Gastroesophageal sphincter (tissue), 4 donors: ENCODE results near the gene PTPRN2. TPM values are rescaled to one million over a fixed set of nuclear protein-coding genes. Genes with fewer than 3 reads are reported as not detected.

Experiments
- ATAC-seq: fragments of 150-250 bp; one replicate; pipeline ENCODE4 v1.9.1; 2016; ENCODE audit warnings: mild to moderate bottlenecking, moderate library complexity
- H3K27ac ChIP-seq, 4 donors: fragments of 200-600 bp; sonication (generic) in 3 of 4; 1 replicate in 3 of 4; 2 replicates in 1 of 4; pipeline ENCODE4 v1.5.1; 2016 to 2019
- H3K27me3 ChIP-seq: fragments of 200-600 bp; sonication (generic); one replicate; pipeline ENCODE4 v1.5.1; 2019
- H3K36me3 ChIP-seq, 2 donors: fragments of 200-600 bp; sonication (generic); one replicate each; pipeline ENCODE4 v1.5.1; 2019; ENCODE audit warnings: control low read depth in 1 of 2
- H3K4me1 ChIP-seq, 3 donors: fragments of 200-600 bp; sonication (generic); 1 replicate in 2 of 3; 2 replicates in 1 of 3; pipeline ENCODE4 v1.5.1; 2016 to 2019; ENCODE audit warnings: control low read depth in 2 of 3
- H3K4me3 ChIP-seq, 2 donors: fragments of 200-600 bp; sonication (generic); one replicate each; pipeline ENCODE4 v1.5.1; 2019; ENCODE audit warnings: mild to moderate bottlenecking in 1 of 2, moderate library complexity in 1 of 2
- H3K9me3 ChIP-seq, 3 donors: fragments of 200-600 bp; sonication (generic); one replicate each; pipeline ENCODE4 v1.5.1; 2017 to 2019; ENCODE audit warnings: control low read depth in 2 of 3
- EP300 ChIP-seq: sonication (generic); formaldehyde crosslinking; IDR thresholded peaks from one replicate; pipeline ENCODE4 v1.6.1; 2017; ENCODE audit warnings: antibody characterized with exemption, mild to moderate bottlenecking
- POLR2A ChIP-seq, 2 donors: fragments of 450-650 bp; IDR thresholded peaks; one replicate each; pipeline ENCODE4 v1.6.1; 2017; ENCODE audit warnings: antibody characterized with exemption in 2 of 2, mild to moderate bottlenecking in 2 of 2, moderate library complexity in 1 of 2
- POLR2AphosphoS5 ChIP-seq: sonication (generic); formaldehyde crosslinking; IDR thresholded peaks from one replicate; pipeline ENCODE4 v1.6.1; 2017; ENCODE audit warnings: antibody characterized with exemption
- WGBS, 2 donors: methylation state at CpG; one replicate each; pipeline ENCODE4 v1.1.5; 2018; ENCODE audit warnings: low coverage in 1 of 2; 5-methylcytosine and 5-hydroxymethylcytosine counted together
- total RNA-seq, 4 donors: library from RNA; depleted of rRNA; stranded (reverse); fragments of >200 nt; gene quantifications; one replicate each; pipeline ENCODE4 v1.1.0, GENCODE V29; 2016
- TF ChIP-seq, protein P1 (sequence below), 4 experiments: fragments of 200-600 bp in 2 of 4; fragments of 450-650 bp in 2 of 4; sonication (generic) in 1 of 4; IDR thresholded peaks; one replicate each; pipeline ENCODE4 v1.5.1; 2017 to 2019; ENCODE audit warnings: antibody characterized with exemption in 4 of 4, mild to moderate bottlenecking in 2 of 4, moderate library complexity in 2 of 4

The PTPRN2 gene
- total RNA-seq, 4 donors from 2014 or later = 1.7 to 4.7 (median 3.3) TPM

DNA sequence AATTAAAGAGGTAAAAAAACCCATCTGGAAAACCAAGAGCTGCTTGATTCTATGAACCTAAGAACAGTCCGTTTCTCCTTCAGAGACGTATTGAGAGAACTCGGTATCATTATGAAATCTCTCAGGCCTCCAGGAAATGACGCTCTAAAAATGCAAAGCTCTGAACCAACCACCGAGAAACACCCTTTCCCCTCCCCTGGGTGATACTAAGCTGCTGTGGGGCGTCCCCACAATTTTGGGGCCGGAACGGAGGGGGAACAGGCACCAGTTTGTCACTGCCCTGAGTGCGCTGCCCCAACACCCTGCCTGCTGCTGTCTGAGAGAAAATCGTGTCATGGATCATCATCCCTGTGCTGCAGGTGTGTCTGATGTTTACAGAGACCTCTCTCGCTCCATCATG is 741.4 kb downstream of the PTPRN2 start:
- TF ChIP-seq, protein P1, sequence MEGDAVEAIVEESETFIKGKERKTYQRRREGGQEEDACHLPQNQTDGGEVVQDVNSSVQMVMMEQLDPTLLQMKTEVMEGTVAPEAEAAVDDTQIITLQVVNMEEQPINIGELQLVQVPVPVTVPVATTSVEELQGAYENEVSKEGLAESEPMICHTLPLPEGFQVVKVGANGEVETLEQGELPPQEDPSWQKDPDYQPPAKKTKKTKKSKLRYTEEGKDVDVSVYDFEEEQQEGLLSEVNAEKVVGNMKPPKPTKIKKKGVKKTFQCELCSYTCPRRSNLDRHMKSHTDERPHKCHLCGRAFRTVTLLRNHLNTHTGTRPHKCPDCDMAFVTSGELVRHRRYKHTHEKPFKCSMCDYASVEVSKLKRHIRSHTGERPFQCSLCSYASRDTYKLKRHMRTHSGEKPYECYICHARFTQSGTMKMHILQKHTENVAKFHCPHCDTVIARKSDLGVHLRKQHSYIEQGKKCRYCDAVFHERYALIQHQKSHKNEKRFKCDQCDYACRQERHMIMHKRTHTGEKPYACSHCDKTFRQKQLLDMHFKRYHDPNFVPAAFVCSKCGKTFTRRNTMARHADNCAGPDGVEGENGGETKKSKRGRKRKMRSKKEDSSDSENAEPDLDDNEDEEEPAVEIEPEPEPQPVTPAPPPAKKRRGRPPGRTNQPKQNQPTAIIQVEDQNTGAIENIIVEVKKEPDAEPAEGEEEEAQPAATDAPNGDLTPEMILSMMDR (IDR thresholded peaks at IDR 0.05) = no peak
- TF ChIP-seq POLR2AphosphoS5 (no peak), POLR2A (IDR thresholded peaks at IDR 0.05) (no peak), EP300 (no peak)
- Histone ChIP-seq H3K4me3 (no peak overlapping the region), H3K9me3 (no peaks in the 10 kb centered on the region), H3K36me3 (no peaks in the 10 kb centered on the region), H3K27ac (no peak overlapping the region), H3K27me3 (peaks cover 55% of the 10 kb centered on the region), H3K4me1 (peaks cover 0 to 1% (median 0%) of the 10 kb centered on the region in 3 donors)
- 60 to 71% methylated on average over 8 to 10 of the region's 11 CpGs for WGBS, 2 donors
- no peak for ATAC-seq

DNA sequence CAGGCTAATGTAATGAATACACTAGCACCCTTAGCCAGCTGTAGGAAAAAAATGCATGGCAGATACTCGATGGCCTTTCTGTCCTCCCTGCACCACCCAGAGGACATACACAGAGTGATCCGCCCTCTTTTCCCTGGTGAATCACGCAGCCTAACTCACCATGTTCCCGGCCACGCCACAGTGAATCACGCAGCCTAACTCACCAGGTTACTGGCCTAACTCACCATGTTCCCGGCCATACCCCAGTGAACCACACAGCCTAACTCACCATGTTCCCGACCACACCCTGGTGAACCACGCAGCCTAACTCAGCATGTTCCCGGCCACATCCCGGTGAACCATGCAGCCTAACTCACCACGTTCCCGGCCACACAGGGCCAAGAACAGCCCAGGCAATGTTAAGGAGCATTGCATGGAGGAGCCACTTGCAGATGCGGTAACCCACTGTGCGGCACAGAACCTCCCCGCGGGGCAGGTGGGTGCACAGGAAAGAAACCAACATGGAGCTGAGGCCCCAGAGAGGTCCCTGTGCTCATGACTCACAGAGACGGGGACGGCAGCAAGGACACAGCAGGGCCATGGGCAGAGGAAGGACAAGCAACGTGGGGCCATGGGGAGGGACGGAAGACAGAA is 742.3 kb downstream of the PTPRN2 start:
- ATAC-seq = no peak
- H3K36me3 ChIP-seq = no peaks in the 10 kb centered on the region
- no peaks in the 10 kb centered on the region for H3K9me3 ChIP-seq
- 93 to 100% methylated on average over 7 of the region's 21 CpGs for WGBS, 2 donors
- no peak for TF ChIP-seq POLR2AphosphoS5
- TF ChIP-seq EP300 = no peak
- TF ChIP-seq POLR2A (IDR thresholded peaks at IDR 0.05) = no peak
- TF ChIP-seq, protein P1 (IDR thresholded peaks at IDR 0.05) = no peak
- H3K4me3 ChIP-seq = no peak overlapping the region
- H3K27me3 ChIP-seq = peaks cover 64% of the 10 kb centered on the region
- H3K4me1 ChIP-seq = no peaks in the 10 kb centered on the region
- no peak overlapping the region for H3K27ac ChIP-seq

DNA sequence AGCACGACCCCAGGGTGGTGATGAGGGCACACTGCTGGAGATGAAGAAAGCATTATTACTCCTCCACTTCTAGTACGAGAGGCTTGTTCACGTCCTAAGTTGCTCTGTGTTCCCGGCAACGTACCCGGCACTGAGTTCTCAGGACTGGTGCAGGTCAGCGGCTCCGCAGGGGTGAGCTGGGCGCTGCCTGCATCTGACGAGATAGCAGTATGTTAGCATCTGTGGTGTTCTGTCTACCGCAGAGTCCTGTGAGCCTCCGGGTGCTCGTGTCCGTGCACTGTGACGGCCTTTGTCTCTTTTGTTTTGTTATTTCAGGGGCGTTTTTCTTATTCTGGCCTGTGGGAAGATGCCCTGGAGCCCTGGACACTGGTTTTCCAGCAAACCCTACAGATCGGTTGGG is 743.0 kb downstream of the PTPRN2 start:
- ATAC-seq = no peak
- WGBS, 2 donors = 88 to 89% methylated on average over 4 to 7 of the region's 17 CpGs

DNA sequence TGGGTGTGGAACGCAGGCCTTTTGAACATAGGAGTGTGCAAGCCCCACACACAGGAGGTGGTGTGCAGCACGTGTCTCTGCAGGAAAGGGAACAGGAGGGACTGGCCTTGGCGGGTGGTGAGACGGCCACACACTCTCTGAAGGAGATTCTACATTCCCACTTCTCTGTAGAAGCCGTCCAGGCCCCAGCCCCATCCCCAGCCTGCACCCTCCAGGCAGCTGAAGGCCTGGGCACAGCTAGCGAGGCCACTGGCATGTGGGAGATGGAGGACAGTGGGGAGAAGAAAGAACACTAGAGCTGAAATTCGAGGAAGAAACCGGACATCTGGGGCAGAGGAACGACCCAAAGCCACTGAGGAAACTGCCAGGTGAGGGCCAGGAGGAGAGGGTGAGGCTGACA is 743.5 kb downstream of the PTPRN2 start:
- 67 to 73% methylated on average over 1 to 5 of the region's 9 CpGs for WGBS, 2 donors
- Histone ChIP-seq H3K4me3 (no peak overlapping the region), H3K9me3 (no peaks in the 10 kb centered on the region), H3K36me3 (no peaks in the 10 kb centered on the region), H3K27me3 (peaks cover 67% of the 10 kb centered on the region), H3K4me1 (no peaks in the 10 kb centered on the region), H3K27ac (no peak overlapping the region)
- no peak for ATAC-seq
- TF ChIP-seq, protein P1 (IDR thresholded peaks at IDR 0.05) = no peak
- no peak for TF ChIP-seq EP300
- TF ChIP-seq POLR2A (IDR thresholded peaks at IDR 0.05) = no peak
- no peak for TF ChIP-seq POLR2AphosphoS5

More for the DNA sequence above, 743.0 kb downstream of the PTPRN2 start:
- peaks cover 67% of the 10 kb centered on the region for H3K27me3 ChIP-seq
- H3K27ac ChIP-seq = no peak overlapping the region
- TF ChIP-seq POLR2A (IDR thresholded peaks at IDR 0.05) (no peak), POLR2AphosphoS5 (no peak), EP300 (no peak)
- TF ChIP-seq, protein P1 (IDR thresholded peaks at IDR 0.05) = no peak
- no peaks in the 10 kb centered on the region for H3K36me3 ChIP-seq
- no peaks in the 10 kb centered on the region for H3K9me3 ChIP-seq
- H3K4me3 ChIP-seq = no peak overlapping the region
- no peaks in the 10 kb centered on the region for H3K4me1 ChIP-seq
